HG03378 (cell line): ENCODE results near the gene GIMAP7.
"Not testable (repeated sequence)": the region's sequence is repeated elsewhere in the genome, so short reads cannot be mapped to it uniquely, and the experiment has no call there.

ENCODE experiments used
- ATAC-seq: cut with Tn5 transposase; IDR thresholded peaks from one replicate; pipeline ENCODE4 v1.9.1; 2021; ENCODE audit warnings: mild to moderate bottlenecking, moderate library complexity; ENCODE audit not compliant: unreplicated experiment

GIMAP7 gene

GRCh38 chr7:150511048-150511447 is 3.6 kb upstream of the GIMAP7 start:
- no peak for ATAC-seq

DNA sequence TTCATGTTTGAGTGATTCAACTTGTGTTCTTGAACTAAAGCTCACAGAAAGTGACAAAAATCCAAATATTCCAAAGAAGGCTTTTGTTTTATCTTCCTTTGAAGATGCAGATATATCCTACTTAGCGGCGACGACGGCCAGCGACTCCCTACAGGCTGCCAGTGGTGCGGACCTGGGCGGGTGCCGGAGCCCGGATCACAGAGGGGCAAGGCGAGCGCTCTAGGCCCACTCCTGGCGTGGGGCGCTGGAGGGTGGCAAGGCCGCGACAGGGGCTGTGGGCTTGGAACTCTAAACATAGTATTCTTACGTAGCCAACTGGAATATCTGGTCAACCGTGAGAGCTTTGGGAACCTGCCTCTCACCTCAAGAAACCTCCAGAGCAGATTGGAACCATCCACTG is 914 bp upstream of the GIMAP7 start:
- ATAC-seq: no peak

DNA sequence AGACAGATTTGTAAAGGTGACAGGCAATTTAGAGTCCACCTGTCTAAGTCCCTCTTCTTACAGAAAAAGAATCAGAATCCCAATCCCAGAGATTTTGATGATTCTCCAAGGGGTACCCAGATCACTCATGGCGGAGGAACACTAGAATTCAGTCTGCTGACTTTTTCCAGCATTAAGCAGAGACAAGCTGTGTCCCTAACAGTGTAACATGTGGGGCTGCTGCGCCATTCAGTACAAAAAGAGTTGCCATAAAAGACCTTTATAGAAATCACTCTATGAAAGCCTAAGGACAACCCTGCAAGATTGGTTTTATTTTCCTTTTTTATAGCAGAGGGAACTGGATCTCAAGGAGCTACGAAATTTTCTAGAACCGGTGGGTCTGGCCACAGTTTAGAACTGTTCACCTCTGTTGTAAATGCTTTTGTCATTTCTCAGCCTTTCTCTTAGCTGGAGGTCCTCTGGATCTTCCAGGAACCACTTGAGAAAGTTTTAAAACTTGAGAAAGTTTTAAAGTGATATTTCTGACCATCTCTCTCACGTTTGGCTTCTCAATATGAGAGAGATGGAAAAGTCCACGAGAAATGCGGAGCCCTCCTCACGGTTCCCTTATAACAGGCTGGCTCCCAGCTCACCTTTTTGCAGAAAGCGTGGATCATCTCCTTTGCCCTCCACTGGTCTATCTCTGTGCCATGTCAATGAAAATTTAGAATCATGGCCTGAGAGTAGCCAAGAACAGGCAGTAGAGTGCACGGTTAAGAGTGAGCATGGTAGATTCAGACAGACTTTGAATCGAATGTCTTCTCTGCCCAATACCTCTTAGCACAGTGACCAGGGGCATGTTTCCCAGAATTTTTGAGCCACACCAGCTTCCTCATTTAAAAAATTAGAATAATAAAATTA is 826 bp downstream of the GIMAP7 start:
- ATAC-seq: no peak

DNA sequence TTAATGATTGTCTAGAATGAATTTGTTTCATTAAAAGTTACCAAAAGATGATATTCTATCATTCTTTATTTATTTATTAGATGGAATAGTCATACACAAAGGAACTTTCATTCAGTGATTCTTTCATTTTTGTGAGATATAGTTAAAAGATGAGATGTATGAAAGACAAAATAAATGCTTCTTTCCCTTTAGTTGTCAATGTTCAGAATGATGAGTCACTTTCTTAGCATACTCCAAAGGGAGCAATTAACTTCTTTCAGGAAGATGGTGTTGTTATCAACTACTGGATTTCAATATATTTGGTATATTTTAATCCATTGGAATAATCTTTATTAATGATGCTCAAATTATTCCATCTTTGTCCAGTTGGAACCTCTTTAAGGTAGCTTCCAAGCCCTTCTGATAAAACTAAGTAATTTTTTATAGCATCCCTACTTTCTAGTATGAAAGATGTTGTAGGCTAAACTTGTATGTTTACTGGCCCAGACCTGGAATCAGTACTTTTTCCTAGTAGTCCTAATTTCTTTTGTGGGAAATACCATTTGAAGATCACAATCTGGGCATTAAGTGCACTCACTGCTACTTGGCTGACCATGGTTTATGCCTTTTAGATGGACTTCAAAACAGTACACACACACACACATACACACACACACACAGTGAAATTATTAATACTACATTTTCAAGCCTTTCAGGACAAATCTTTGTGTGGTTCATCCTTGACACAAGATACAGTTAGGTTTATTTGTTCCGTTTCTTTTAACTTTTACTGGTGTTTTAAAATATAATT is 2.5 kb downstream of the GIMAP7 start:
- ATAC-seq: no peak

DNA sequence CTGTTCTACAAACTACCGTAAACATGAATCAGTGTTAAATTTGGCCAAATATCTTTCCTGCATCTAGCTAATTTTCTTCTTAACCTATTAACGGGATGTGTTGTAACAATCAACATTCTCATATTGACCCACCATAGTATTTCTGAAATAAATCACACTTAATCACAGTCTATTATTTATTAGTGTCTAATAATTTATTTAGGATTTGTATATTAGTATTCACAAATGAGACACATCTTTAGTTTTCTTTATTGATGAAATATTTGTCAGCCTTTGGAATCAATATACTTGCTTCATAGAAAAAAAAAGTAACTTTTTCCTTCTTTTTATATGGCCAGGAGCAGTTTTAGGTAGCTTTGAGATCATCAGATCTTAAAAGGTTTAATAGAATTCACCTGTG is 4.6 kb downstream of the GIMAP7 start:
- ATAC-seq: no peak

GRCh38 chr7:150520145-150520544 is 5.5 kb downstream of the GIMAP7 start:
- no peak for ATAC-seq

DNA sequence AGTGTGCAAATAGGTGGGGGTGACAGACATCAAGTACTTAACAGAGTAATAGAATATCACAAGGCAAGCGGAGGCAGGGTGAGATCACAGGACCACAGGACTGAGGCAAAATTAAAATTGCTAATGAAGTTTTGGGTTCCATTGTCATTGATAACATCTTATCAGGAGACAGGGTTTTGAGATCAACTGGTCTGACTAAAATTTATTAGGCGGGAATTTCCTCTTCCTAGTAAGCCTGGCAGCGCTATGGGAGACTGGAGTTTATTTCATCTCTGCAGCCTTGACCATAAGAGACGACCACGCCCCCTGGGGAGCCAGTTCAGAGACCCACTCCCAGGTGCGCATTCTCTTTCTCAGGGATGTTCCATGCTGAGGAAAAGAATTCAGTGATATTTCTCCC is 8.3 kb downstream of the GIMAP7 start:
- ATAC-seq: not testable (repeated sequence)

- no peak for ATAC-seq
Observed at GRCh38 chr7:150524018-150524417, 9.3 kb downstream of the GIMAP7 start.

- ATAC-seq: no peak
Observed at GRCh38 chr7:150531704-150532103, 17.0 kb downstream of the GIMAP7 start.

- ATAC-seq: no peak
Observed at GRCh38 chr7:150538259-150538658, 23.6 kb downstream of the GIMAP7 start.

DNA sequence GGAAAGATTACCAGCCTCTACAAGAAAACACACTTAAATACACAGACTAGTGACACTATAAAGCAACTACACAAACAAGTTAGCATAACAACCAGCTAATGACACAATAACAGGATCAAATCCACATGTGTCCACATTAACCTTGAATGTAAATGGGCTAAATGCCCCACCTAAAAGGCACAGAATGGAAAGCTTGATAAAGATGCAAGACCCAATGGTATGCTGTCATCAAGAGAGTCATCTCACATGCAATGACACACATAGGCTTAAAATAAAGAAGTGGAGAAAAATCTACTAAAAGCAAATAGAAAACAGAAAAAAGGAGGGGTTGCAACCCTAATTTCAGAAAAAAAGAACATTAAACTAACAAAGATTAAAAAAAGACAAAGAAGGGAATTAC is 38.5 kb downstream of the GIMAP7 start:
- ATAC-seq: no peak

GRCh38 chr7:150556521-150557138 is 42.0 kb downstream of the GIMAP7 start:
- ATAC-seq: no peak

DNA sequence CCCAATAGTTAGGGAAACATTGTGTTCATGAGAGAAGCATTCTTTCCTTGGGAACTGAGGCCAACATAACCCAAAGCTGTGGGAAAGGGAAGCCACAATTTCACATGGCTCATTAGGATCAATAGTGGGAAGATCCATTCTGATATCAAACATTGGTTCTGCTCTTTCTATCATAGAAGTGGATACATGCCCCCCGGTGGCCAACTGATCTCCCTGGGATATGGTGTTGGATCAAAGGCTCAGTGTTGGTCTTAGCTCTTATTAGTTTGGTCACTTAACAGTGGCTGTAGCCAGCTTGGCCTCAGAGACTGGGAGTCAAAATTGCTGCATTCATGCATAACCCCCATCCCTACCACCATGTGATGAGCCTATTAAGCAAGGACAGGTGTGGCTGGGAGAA is 45.8 kb downstream of the GIMAP7 start:
- no peak for ATAC-seq

DNA sequence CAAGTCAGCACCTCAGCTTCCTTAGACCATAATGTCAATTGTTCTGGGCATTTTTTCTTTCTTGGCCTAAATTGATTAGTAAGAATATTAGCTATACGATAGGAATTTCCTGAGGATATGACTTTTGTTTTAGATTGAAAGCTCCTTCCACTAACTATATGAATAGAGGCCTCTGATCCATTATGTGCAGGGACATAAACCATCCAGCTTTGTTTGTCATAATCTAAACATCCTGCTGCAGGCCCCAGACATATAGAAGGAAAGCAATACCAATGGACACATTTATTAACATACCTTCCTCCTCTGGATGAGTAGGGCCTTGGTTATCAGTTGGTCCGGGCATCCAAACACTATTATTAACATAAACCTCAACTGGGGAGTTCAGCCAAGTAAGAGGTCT is 48.2 kb downstream of the GIMAP7 start:
- no peak for ATAC-seq

DNA sequence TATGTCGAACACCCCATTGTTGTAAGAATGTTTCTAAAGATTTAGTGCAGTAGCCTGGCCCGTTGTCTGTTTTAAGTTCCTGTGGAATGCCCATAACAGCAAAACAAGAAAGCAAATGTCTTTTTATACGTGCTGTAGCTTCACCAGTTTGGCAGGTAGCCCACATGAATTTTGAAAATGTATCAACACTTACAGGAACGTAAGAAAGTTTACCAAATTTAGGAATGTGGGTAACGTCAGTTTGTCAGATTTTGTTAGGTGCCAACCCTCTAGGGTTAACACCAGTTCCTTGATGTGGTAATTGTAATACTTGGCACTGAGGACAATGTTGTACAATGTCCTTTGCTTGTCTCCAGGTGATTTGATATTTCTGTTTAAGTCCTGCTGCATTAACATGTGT is 49.3 kb downstream of the GIMAP7 start:
- ATAC-seq: no peak

DNA sequence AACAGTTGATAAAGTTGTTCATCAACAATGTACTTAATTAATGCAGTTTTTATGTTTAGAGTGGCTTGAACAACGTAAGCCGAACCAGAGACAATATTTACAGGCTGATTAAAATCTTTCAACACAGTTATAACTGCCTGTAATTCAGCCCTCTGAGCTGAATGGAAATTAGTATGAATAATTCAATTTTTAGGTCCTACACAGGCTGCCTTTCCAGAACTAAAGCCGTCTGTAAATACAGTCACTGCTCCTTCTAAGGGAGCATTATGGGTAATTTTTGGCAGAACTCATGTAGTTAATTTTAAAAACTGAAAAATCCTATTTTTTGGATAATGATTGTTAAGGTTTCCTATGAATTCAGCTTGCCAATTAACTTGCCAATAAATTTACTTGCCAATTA is 49.9 kb downstream of the GIMAP7 start:
- ATAC-seq: no peak

DNA sequence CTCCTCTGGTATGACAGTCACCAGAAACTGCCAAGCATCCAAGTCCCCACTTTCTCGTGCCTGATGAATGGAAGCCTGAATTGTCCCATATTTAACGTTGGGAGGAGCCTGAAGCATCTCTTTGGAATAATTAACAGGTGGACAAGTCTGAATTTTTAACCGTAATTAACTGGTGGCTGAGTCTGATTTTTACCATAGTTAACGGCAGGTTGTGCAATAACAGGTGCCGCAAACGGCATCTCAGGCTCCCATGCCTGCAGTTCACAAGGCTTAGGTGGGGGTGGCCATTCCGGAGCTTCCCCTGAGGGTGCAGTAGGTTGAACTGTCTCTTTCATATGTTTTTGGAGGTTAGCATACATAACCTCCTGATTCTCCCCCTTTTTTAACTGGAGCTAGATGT is 50.6 kb downstream of the GIMAP7 start:
- ATAC-seq: no peak

DNA sequence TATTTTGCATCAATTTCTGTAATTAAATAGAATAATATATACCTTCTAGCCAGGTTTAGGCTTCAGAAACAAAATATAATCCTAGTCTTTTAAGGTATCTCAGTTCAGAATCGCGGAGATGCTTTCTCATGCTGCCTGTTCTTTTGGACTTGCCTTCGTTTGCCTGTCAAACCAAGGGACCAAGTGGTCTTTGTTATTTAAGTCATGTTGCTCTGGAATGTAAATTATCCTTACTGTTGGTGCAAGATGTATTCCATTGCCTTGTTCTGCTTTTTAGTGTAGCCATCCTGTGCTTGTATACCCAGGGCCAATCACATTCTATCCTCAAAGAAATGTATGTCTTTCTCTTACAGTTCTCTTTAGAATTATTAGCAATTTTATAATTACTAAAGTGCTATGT is 51.5 kb downstream of the GIMAP7 start:
- no peak for ATAC-seq

- no peak for ATAC-seq
Observed at GRCh38 chr7:150566572-150566971, 51.9 kb downstream of the GIMAP7 start.

DNA sequence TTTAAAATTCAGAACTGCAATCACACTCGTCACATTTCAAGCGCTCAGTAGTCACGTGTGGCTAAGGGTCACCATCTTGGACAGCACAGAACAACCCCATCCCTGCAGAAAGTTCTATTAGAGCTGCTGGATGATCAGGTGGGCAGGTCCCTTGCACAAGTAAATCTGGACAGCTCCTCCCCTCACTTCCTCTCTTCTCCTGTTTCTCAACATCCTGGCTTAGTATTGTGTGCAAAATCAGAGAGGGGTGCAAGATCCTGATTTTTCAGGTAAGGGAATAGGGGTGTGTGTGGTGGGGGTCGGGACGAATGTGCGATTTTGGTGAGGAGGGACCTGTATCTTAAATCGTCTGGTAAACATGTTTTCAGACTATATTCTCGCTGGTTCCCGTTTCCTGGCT is 52.5 kb downstream of the GIMAP7 start, which contains the start of gene GIMAP4:
TSS of gene GIMAP4 (plus strand) at position 222 of the 400 bp plus-strand sequence. CDS start 2,512 bp downstream, outside the sequence.
- ATAC-seq: no peak

- ATAC-seq: no peak
Observed at GRCh38 chr7:150567871-150568301, 53.2 kb downstream of the GIMAP7 start.
